ENCODE measurements around the gene RASL11A.
"Not testable (repeated sequence)": the region's sequence is repeated elsewhere in the genome, so short reads cannot be mapped to it uniquely, and the experiment has no call there.

Gene RASL11A

DNA sequence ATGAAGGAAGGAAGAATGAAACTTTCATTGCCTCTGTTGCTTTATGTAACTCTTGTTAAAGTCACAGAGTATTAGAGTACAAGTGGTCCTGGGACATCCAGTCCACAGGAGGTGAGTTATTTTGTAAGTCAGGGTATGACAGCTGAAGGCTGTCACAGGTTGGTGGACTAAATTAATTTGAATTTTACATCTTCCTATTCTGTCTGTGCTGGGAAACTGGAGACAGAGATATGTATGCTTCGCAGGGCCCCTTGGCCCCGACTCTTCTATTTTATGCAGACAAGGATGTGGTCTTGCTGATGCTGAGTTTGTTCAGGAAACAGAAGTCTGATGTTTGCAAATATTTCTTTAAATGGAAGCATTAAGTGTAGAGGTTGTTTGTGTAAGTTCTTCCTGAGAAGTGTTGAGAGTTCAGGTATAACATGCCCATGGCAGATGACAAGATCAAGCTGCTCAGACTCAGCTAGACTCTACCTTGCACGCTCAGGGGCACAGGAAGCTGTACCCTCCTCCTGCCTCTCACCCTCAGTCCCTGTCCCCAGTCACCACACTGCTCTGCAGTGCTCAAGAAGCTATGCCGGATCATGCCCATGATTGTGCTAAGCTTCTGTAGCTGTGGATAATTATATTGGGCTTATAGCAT is 23.4 kb downstream of the RASL11A start:
- H3K4me3 ChIP-seq (ENCODE audit: low read depth, low read length), result no peak overlapping the region
- no peak overlapping the region for H3K27ac ChIP-seq
- DNase-seq, result no peak
- TF ChIP-seq, protein P1, sequence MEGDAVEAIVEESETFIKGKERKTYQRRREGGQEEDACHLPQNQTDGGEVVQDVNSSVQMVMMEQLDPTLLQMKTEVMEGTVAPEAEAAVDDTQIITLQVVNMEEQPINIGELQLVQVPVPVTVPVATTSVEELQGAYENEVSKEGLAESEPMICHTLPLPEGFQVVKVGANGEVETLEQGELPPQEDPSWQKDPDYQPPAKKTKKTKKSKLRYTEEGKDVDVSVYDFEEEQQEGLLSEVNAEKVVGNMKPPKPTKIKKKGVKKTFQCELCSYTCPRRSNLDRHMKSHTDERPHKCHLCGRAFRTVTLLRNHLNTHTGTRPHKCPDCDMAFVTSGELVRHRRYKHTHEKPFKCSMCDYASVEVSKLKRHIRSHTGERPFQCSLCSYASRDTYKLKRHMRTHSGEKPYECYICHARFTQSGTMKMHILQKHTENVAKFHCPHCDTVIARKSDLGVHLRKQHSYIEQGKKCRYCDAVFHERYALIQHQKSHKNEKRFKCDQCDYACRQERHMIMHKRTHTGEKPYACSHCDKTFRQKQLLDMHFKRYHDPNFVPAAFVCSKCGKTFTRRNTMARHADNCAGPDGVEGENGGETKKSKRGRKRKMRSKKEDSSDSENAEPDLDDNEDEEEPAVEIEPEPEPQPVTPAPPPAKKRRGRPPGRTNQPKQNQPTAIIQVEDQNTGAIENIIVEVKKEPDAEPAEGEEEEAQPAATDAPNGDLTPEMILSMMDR (IDR thresholded peaks at IDR 0.05; ENCODE audit: low read depth, low read length), result no peak
- no peaks in the 10 kb centered on the region for H3K27me3 ChIP-seq (ENCODE audit: insufficient read depth, low read depth, severe bottlenecking)
- H3K36me3 ChIP-seq, result no peaks in the 10 kb centered on the region
- peaks cover 5% of the 10 kb centered on the region for H3K9me3 ChIP-seq (ENCODE audit: severe bottlenecking)

DNA sequence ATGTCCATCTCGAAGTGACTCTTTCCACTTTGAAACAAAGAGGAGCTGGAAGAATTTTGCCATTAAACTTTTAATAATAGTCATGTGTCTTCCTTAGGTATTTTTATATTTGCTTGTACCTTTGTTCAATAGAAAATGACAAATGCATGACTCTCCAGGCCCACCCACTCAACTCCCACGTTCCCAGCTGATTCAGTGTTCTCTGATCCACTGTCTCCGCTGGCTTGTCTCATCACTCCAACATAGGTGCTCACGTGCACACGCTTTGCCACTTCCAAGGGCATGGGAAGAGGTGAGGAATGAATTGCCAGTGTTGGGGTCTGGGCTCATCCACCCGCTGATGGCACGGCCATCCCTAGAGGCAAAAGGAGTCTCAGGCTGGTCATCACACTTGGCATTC is 24.5 kb downstream of the RASL11A start:
- TF ChIP-seq, protein P1 (IDR thresholded peaks at IDR 0.05; ENCODE audit: low read depth, low read length), result no peak
- H3K4me3 ChIP-seq (ENCODE audit: low read depth, low read length), result no peak overlapping the region
- H3K36me3 ChIP-seq, result no peaks in the 10 kb centered on the region
- no peak overlapping the region for H3K27ac ChIP-seq
- no peak for DNase-seq
- H3K9me3 ChIP-seq (ENCODE audit: severe bottlenecking), result peaks cover 5% of the 10 kb centered on the region
- no peaks in the 10 kb centered on the region for H3K27me3 ChIP-seq (ENCODE audit: insufficient read depth, low read depth, severe bottlenecking)

DNA sequence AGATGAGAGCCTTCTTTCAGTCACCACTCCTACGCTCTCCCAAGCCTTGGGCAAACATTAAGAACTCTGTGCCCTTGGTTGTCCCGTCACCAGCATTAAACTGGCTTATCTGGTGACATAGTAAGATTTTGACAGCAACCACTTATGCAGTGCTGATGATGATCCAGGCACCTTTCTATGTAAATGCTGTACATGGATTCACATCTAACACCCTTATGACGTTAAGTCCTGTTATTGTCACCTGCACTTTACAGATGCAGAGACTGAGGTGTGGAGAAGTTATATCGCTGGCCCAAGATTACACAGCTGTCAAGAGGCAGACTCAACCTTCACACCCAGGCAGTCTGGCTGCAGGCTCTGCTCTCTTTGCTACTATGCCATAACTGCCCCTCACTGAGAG is 25.0 kb downstream of the RASL11A start:
- Histone ChIP-seq H3K36me3 (no peaks in the 10 kb centered on the region), H3K4me3 (ENCODE audit: low read depth, low read length) (no peak overlapping the region), H3K27ac (no peak overlapping the region), H3K9me3 (ENCODE audit: severe bottlenecking) (peaks cover 5% of the 10 kb centered on the region), H3K27me3 (ENCODE audit: insufficient read depth, low read depth, severe bottlenecking) (no peaks in the 10 kb centered on the region)
- TF ChIP-seq, protein P1 (IDR thresholded peaks at IDR 0.05; ENCODE audit: low read depth, low read length), result no peak
- DNase-seq, result no peak

DNA sequence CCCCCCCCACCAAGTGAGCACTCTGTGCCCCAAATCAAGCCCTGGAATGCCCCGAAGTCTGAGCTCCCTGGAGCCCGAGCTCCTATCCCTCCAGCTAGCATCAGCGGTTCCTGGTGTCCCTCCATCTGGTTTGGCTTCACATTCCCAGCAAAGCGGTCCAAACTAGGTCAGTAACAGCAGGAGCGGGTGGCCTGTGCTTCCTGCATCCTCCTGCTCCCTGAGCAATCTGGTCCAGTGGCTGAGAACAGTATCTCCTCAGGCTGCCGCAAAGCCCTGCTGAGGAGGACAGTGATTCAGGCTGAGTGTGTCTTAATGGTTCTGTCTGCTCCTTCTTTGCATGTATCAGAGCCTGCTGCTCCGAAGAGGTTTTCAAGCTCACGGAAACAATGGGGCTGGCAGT is 25.9 kb downstream of the RASL11A start:
- Histone ChIP-seq H3K9me3 (ENCODE audit: severe bottlenecking) (peaks cover 3% of the 10 kb centered on the region), H3K27me3 (ENCODE audit: insufficient read depth, low read depth, severe bottlenecking) (no peaks in the 10 kb centered on the region), H3K36me3 (no peaks in the 10 kb centered on the region), H3K27ac (no peak overlapping the region), H3K4me3 (ENCODE audit: low read depth, low read length) (no peak overlapping the region)
- TF ChIP-seq, protein P1 (IDR thresholded peaks at IDR 0.05; ENCODE audit: low read depth, low read length), result no peak
- DNase-seq, result no peak

DNA sequence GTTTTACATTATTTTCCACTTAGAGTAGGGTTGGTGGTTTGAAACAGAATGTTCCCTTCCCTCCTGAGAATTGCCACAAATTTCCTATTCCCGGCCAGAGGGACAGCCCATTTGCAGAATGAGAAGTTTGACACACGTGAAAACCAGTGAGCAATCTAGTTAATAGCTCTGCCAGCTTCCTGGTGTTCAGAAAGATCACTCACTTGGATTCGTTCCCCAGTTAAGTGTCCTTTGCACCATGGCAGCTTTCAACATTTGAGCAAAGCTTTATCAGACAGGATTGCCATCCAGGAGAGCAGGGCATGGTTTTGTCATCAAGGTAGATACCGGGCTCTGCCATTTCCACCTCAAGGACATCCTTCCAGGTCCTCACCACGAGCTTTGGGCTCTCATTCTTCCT is 28.2 kb downstream of the RASL11A start:
- H3K27me3 ChIP-seq (ENCODE audit: insufficient read depth, low read depth, severe bottlenecking), result no peaks in the 10 kb centered on the region

DNA sequence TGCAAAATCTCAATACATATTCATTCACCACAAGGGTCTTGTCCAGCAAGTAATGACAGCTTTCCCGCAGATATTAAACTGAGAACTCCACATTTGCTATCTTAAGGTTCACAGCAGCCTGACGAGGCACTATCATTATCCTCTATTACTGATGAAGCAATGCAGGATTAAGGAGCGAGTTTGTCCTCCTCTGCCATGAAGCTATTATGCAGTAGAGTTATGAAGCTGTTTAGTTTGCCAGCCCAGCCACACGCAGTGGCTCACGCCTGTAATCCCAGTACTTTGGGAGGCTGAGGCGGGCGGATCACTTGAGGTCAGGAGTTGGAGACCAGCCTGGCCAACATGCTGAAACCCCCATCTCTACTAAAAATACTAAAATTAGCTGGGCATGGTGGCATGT is 29.8 kb downstream of the RASL11A start:
- DNase-seq, result peak; percentile 68

More for the DNA sequence above, 28.2 kb downstream of the RASL11A start:
- TF ChIP-seq, protein P1 (IDR thresholded peaks at IDR 0.05; ENCODE audit: low read depth, low read length), result no peak
- no peak for DNase-seq
- no peak overlapping the region for H3K4me3 ChIP-seq (ENCODE audit: low read depth, low read length)
- no peak overlapping the region for H3K27ac ChIP-seq
- H3K9me3 ChIP-seq (ENCODE audit: severe bottlenecking), result peaks cover 4% of the 10 kb centered on the region
- H3K36me3 ChIP-seq, result no peaks in the 10 kb centered on the region

More for the DNA sequence above, 29.8 kb downstream of the RASL11A start:
- H3K4me3 ChIP-seq (ENCODE audit: low read depth, low read length); H3K9me3 ChIP-seq (ENCODE audit: severe bottlenecking); H3K27ac ChIP-seq; H3K36me3 ChIP-seq; H3K27me3 ChIP-seq (ENCODE audit: insufficient read depth, low read depth, severe bottlenecking): not testable (repeated sequence)

Measured in WERI-Rb-1 (cell line).